ENCODE measurements around the gene ATG7.
"Not testable (repeated sequence)": the region's sequence is repeated elsewhere in the genome, so short reads cannot be mapped to it uniquely, and the experiment has no call there.

ATG7 gene

GRCh38 chr3:11255537-11255936, 16.7 kb upstream of the ATG7 start:
- not testable (repeated sequence) for DNase-seq

DNA sequence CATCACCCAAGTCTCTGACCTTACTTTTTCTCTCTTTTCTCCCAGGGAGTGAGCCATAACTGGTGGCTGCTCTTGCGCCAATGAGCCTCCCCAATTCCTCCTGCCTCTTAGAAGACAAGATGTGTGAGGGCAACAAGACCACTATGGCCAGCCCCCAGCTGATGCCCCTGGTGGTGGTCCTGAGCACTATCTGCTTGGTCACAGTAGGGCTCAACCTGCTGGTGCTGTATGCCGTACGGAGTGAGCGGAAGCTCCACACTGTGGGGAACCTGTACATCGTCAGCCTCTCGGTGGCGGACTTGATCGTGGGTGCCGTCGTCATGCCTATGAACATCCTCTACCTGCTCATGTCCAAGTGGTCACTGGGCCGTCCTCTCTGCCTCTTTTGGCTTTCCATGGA, 13.2 kb upstream of the ATG7 start:
- no peak for DNase-seq

- no peak for DNase-seq
Observed at GRCh38 chr3:11260460-11260859, 11.7 kb upstream of the ATG7 start.

- DNase-seq: no peak
Observed at GRCh38 chr3:11269007-11269406, 3.2 kb upstream of the ATG7 start.

GRCh38 chr3:11272906-11273574, 843 bp downstream of the ATG7 start:
- no peak for DNase-seq

GRCh38 chr3:11273891-11274291, 1.7 kb downstream of the ATG7 start:
- no peak for DNase-seq

GRCh38 chr3:11274566-11275142, 2.5 kb downstream of the ATG7 start:
- DNase-seq: no peak

DNA sequence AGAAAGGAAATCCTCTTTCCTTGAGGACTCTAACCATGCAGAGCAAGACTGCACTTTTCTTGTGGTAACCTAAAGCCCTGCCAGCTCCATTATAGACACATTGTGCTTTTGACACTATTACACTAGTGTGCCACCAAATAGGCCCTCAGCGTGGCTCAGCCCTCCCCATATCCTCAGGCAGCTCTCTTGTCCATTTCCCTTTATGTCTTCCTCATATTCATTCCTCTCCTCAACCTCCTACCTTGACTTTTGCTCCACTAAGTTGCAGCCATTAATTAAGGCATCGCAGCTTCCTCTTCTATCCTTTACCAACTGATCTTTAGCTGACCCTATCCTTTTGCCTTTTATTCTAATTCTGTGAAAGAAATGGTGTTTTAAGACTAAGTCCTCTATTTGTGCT, 3.7 kb downstream of the ATG7 start:
- no peak for DNase-seq

GRCh38 chr3:11276901-11277300, 4.7 kb downstream of the ATG7 start:
- DNase-seq: no peak

- no peak for DNase-seq
Observed at GRCh38 chr3:11282250-11283138, 10.3 kb downstream of the ATG7 start.

DNA sequence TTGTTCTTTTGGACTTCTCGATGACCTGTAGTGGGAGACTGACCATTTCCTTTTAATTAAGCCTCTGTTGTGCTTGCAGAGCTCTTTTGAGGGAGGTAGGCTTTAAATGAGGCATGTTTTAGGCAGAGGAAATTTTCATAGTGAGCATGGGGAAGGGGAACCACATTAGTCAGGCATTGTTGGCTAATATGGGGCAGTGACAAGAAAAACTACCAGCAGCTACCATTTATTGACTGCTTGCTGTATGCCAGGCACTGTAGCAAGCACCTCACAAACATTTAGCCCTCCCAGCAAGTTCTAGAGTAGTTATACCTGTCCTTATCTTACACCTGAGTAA, 10.9 kb downstream of the ATG7 start:
- DNase-seq: no peak

- no peak for DNase-seq
Observed at GRCh38 chr3:11284011-11284410, 11.8 kb downstream of the ATG7 start.

DNA sequence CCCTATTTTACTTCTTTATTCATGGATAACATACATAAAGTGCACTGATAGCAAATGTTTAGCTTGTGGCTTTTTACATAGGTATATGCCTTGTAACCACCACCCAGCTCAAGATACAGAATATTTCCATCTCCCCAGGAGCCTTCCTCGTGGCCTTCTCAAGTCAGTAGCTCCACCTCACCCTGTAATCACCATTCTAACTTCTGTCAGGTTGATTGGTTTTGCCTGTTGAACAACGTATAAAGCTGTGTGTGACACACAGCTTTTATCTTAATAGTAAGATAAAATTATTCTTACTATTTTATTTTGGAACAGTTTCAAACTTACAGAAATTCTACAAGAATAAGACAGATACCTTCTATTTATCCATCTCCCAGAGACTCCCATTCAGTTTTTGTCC, 13.3 kb downstream of the ATG7 start:
- DNase-seq: no peak

- no peak for DNase-seq
Observed at GRCh38 chr3:11287404-11287803, 15.2 kb downstream of the ATG7 start.

GRCh38 chr3:11288021-11288491, 15.9 kb downstream of the ATG7 start:
- peak; percentile 50 for DNase-seq

DNA sequence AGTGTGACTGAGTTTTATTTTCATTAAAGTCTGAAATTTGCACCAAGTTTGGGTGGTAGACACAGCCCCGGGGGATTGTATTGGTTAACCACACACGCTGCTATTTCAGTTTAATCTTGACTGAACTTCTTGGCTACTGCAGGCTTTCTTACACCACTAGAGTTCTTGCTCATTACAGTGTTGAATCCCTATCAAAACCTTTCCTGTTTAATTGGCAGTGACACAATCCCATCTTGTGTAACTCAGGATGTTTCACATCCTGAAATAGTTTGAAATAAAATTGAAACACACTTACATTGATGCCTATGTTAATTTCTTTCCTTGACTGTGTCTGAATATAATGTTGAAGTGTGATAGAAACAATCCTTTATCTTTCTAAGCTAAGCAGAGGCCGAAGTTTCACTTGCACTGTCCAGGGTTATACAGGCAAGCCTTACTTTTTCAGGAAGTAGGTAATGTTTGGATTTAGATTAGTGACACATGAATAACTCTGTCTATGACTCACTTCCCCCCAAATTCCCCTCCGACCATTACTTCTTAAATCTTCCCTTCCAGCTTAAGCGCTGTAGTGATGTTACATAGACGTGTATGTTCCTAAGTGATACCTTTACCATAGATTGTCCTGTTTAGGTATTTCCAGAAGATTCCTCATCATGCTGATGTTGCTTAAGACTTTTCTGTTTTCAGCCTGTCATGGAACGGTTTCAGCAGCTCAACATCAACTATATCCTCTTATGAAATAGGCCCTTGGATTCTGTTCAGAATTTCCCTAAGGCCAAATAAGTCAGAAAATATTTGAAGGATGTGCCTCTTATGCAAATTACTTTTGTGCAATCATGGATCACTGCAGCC, 16.8 kb downstream of the ATG7 start:
- peak; percentile 94 for DNase-seq

- no peak for DNase-seq
Observed at GRCh38 chr3:11289864-11290263, 17.7 kb downstream of the ATG7 start.

DNA sequence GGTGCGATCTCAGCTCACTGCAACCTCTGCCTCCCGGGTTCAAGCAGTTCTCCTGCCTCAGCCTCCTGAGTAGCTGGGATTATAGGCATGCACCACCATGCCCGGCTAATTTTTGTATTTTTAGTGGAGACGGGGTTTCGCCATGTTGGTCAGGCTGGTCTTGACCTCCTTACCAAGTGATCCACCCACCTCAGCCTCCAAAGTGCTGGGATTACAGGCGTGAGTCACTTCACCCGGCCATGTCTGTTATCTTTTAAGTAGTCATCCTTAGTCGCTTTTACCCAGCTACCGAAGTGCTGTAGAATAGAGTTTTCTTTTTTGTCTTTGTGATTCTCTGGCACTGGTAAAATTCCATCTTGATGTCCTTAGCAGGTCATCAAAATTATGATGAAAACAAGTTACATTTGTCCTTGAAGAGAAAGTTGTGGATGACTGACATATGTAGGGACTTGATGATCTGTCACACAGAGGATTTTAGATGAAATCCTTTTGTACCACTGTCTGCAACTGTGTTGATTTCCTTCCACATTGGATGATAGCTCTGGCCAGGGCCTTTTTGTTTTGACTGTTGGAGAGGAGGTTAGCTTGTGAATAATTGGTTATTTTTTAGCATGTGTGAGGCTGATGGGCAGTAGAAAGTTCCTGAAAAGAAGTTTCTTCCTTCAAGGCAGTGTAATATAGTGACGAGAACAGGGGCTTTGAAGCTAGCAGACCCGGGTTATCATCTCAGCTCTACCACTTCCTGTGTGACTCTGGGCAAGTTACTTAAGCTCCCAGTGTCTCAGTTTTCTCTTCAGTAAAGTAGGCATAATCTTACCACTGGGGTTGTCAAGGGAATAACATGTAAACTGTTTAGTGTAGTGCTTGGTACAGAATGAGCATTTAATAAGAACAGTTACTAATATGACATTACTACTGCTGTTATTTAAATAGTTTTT, 18.8 kb downstream of the ATG7 start:
- DNase-seq: peak; percentile 71

DNA sequence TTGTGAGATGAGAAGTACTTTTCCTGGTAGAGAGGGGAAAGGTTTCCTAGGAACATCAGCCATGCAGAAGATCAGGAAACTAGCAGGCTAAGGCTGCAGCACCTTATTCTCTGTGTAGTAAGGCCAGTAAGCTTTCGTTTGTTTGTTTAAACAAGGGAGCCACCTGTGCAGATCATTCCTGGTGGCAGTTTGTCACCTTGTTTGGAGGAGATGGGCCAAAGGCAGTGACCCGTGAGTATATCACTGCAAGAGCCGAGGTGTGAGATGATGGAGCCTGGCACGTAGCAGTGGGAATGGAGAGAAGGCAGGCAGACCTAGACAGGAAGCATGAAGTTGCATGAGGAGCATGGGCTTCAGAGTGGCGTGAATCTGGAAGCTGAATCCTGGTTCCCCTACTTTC, 19.6 kb downstream of the ATG7 start:
- DNase-seq: no peak

DNA sequence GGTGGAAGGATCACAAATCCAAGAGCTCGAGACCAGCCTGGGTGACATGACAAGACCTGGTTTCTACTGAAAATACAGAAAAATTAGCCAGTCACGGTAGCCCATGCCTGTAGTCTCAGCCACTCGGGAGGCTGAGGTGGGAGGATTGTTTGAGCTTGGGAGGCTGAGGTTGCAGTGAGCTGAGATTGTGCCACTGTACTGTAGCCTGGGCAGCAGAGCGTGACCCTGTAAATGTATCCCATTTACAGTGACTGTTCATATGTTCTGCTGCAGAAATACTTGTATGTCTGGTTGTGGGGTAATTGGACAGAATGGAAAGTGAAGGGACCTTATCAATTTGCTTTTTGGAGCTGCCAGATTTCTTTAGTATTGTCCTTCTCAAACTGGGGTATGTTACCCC, 24.9 kb downstream of the ATG7 start:
- DNase-seq: no peak

DNA sequence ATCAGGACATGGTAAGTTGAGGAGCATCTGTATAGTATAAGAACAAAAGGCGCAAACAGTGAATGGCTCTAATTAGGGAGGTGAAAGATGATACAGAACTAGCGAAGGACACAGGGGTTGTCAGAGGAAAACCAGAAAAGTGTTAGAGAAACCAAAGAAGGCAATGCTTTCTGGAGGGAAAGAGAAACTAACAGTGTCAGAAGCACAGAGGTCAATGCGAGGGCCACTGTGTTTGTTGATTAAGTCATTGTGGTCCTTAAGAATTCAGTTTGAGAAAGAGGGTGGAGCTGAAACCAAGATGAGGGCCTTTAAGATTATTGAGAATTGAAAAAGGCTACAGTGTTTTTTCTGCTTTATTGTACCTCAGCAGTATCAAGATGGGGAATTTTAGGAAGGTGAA, 28.8 kb downstream of the ATG7 start:
- no peak for DNase-seq

GRCh38 chr3:11302444-11302843, 30.2 kb downstream of the ATG7 start:
- DNase-seq: no peak
